HG03175 (cell line): ENCODE measurements around the gene RPL37A.

Experiments used
- ATAC-seq: cut with Tn5 transposase; IDR thresholded peaks from one replicate; pipeline ENCODE4 v1.9.1; 2021; ENCODE audit warnings: mild to moderate bottlenecking, moderate library complexity; ENCODE audit not compliant: unreplicated experiment

The RPL37A gene

GRCh38 chr2:216546241-216546640 is 47.6 kb downstream of the RPL37A start:
- no peak for ATAC-seq

GRCh38 chr2:216546641-216547403 is 48.2 kb downstream of the RPL37A start:
- ATAC-seq, result no peak

- ATAC-seq, result no peak
Measured at GRCh38 chr2:216548901-216549331, 50.3 kb downstream of the RPL37A start.

GRCh38 chr2:216549926-216550690 is 51.5 kb downstream of the RPL37A start:
- ATAC-seq, result no peak

- no peak for ATAC-seq
Measured at GRCh38 chr2:216551234-216552068, 52.8 kb downstream of the RPL37A start.

GRCh38 chr2:216553093-216553478 is 54.4 kb downstream of the RPL37A start:
- no peak for ATAC-seq
